Panc1 (cell line): Measurements from ENCODE around the gene TBX4. TPM values are rescaled to one million over a fixed set of nuclear protein-coding genes. Genes with fewer than 3 reads are reported as not detected.

Experiments
- ATAC-seq: fragments of 200-7000 bp; cut with Tn5 transposase; 2 replicates; pipeline ENCODE4 v1.9.1; 2020; ENCODE audit warnings: mild to moderate bottlenecking, moderate library complexity
- BruUV-seq: library from RNA; stranded (reverse); fragments of 400-500 nt; replicated peaks from 2 replicates; lab custom pipeline; 2021; lab: Mats Ljungman, UMichigan
- CTCF ChIA-PET: fragments of 300-600 bp; sonication (Branson Sonifier 250); formaldehyde crosslinking; loops from one replicate; lab custom pipeline; 2022; ENCODE audit warnings: antibody characterized with exemption; lab: Charles Lee
- POLR2A ChIA-PET: fragments of 300-600 bp; sonication (Branson Sonifier 250); formaldehyde crosslinking; loops from one replicate; lab custom pipeline; 2022; ENCODE audit warnings: antibody characterized with exemption; lab: Charles Lee
- DNase-seq: peaks from one replicate; pipeline ENCODE4 v3.0.0-alpha.2; 2010; ENCODE audit warnings: low read depth, low spot score
- H3K27ac ChIP-seq: 2 replicates; pipeline ENCODE4 v1.5.1; 2011; ENCODE audit warnings: mild to moderate bottlenecking, low read length, inconsistent platforms
- H3K27me3 ChIP-seq: fragments of 200-500 bp; sonication (Bioruptor generic); 2 replicates; pipeline ENCODE4 v1.6.0; 2014; ENCODE audit warnings: low read length, inconsistent platforms; ENCODE audit not compliant: control insufficient read depth, insufficient read depth
- H3K36me3 ChIP-seq: fragments of 200-500 bp; sonication (Bioruptor generic); 2 replicates; pipeline ENCODE4 v1.5.1; 2014; ENCODE audit warnings: inconsistent platforms, mild to moderate bottlenecking, low read length, moderate library complexity; ENCODE audit not compliant: control insufficient read depth, insufficient read depth
- H3K4me1 ChIP-seq: 2 replicates; pipeline ENCODE4 v1.5.1; 2011; ENCODE audit warnings: inconsistent platforms, mild to moderate bottlenecking, low read length, moderate library complexity; ENCODE audit not compliant: control insufficient read depth, insufficient read depth
- H3K4me3 ChIP-seq, 2 experiments: 2 replicates each; pipeline ENCODE4 v1.5.1; 2011 to 2012; ENCODE audit warnings: low read depth in 2 of 2, low read length in 2 of 2, mild to moderate bottlenecking in 2 of 2, inconsistent platforms in 1 of 2, moderate library complexity in 1 of 2
- H3K9me3 ChIP-seq: fragments of 200-500 bp; sonication (Bioruptor generic); 2 replicates; pipeline ENCODE4 v1.5.1; 2014; ENCODE audit warnings: low read depth, mild to moderate bottlenecking, inconsistent platforms, low read length, moderate library complexity; ENCODE audit not compliant: control insufficient read depth, insufficient read depth
- CTCF ChIP-seq: fragments of 450-650 bp; IDR thresholded peaks from 2 replicates; pipeline ENCODE4 v1.5.1; 2017; ENCODE audit warnings: mild to moderate bottlenecking
- POLR2AphosphoS5 ChIP-seq: IDR thresholded peaks from 2 replicates; pipeline ENCODE4 v1.6.1; 2012; ENCODE audit warnings: mild to moderate bottlenecking, low read depth, low read length, moderate library complexity
- REST ChIP-seq, 2 experiments: IDR thresholded peaks; 2 replicates each; pipeline ENCODE4 v1.6.1; 2011 to 2012; ENCODE audit warnings: low read depth in 2 of 2, control low read depth in 1 of 2, low read length in 1 of 2, mild to moderate bottlenecking in 1 of 2, moderate library complexity in 1 of 2; ENCODE audit not compliant: insufficient read depth in 1 of 2
- SIN3A ChIP-seq: IDR thresholded peaks from 2 replicates; pipeline ENCODE4 v1.6.1; 2012; ENCODE audit warnings: low read depth, mild to moderate bottlenecking, low read length, moderate library complexity, borderline replicate concordance; ENCODE audit not compliant: insufficient read depth
- TCF7L2 ChIP-seq: IDR thresholded peaks from 2 replicates; pipeline ENCODE4 v1.6.1; 2011; ENCODE audit warnings: mild to moderate bottlenecking, low read depth, low read length, inconsistent platforms
- in situ Hi-C: cut with HindIII; loops from 2 replicates; pipeline ENCODE4 v1.10.0; 2016; ENCODE audit warnings: low sequenced_read_pairs, low pct_unique_long_range_greater_than_20kb
- intact Hi-C: fragments of 100-400 bp; cut with micrococcal nuclease; formaldehyde crosslinking; loops from one replicate; pipeline ENCODE4 v1.10.0; 2022; ENCODE audit not compliant: unreplicated experiment
- total RNA-seq: library from RNA; stranded (reverse); gene quantifications from one replicate; pipeline ENCODE4 v1.2.1, GENCODE V29; 2021; ENCODE audit not compliant: unreplicated experiment

Gene TBX4
- total RNA-seq, 1 experiment from 2014 or later: not detected

GRCh38 chr17:61420745-61421398 is 31.4 kb upstream of the TBX4 start:
- peaks cover 7% of the 10 kb centered on the region; the same call in 1 of the 2 replicates for H3K4me1 ChIP-seq
- H3K9me3 ChIP-seq: no peaks in the 10 kb centered on the region
- H3K27ac ChIP-seq: no peak overlapping the region
- TF ChIP-seq REST (IDR thresholded peaks at IDR 0.05; ENCODE audit: insufficient read depth in 1 of 2, low read depth in 2 of 2, low read length in 1 of 2) (no peak), SIN3A (no peak), TCF7L2 (no peak), CTCF (no peak), POLR2AphosphoS5 (no peak)
- intact Hi-C loops: no loop called here
- no peak for ATAC-seq
- DNase-seq: no peak
- H3K36me3 ChIP-seq: no peaks in the 10 kb centered on the region
- H3K4me3 ChIP-seq: no peak overlapping the region
- ChIA-PET POLR2A (interaction anchor here (0.6 to 0.7 kb wide), 2 partner anchors 439 to 486 kb away, joined by 3 to 7 read pairs; no protein-coding TSS in a partner anchor), CTCF (interaction anchor here (0.6 kb wide), 2 partner anchors 27 to 130 kb away, joined by 3 to 4 read pairs; no protein-coding TSS in a partner anchor)
- BruUV-seq: no TSS peak
- in situ Hi-C loops: no loop called here
- no peaks in the 10 kb centered on the region; the same call in 1 of the 2 replicates for H3K27me3 ChIP-seq

GRCh38 chr17:61421460-61421859 is 30.8 kb upstream of the TBX4 start:
- intact Hi-C loops (no loop called here), in situ Hi-C loops (no loop called here)
- Histone ChIP-seq H3K4me1 (peaks cover 2% of the 10 kb centered on the region; the same call in 1 of the 2 replicates), H3K9me3 (no peaks in the 10 kb centered on the region), H3K27me3 (no peaks in the 10 kb centered on the region; the same call in 1 of the 2 replicates), H3K27ac (no peak overlapping the region), H3K36me3 (no peaks in the 10 kb centered on the region), H3K4me3 (no peak overlapping the region)
- TF ChIP-seq REST (IDR thresholded peaks at IDR 0.05; ENCODE audit: insufficient read depth in 1 of 2, low read depth in 2 of 2, low read length in 1 of 2) (no peak), POLR2AphosphoS5 (no peak), TCF7L2 (no peak), CTCF (no peak), SIN3A (no peak)
- ChIA-PET POLR2A (no interaction called here), CTCF (no interaction called here)
- no peak for DNase-seq
- BruUV-seq: no TSS peak
- ATAC-seq: no peak
